ENCODE measurements around the gene MAFF.

Gene MAFF

GRCh38 chr22:38207898-38208432 is 6.2 kb downstream of the MAFF start:
- no peak overlapping the region for H3K9ac ChIP-seq (ENCODE audit: low read length)
- H4K8ac ChIP-seq (ENCODE audit: low read depth, low read length) = no peak overlapping the region
- H3K27ac ChIP-seq (ENCODE audit: low read depth, low read length) = no peak overlapping the region
- WGBS (ENCODE audit: extremely low coverage, insufficient coverage, insufficient read length) = no CpG with 5 or more reads among the region's 7 CpGs
- no peak overlapping the region for H2BK12ac ChIP-seq (ENCODE audit: low read length)
- peaks cover 5% of the 10 kb centered on the region for H3K79me2 ChIP-seq (ENCODE audit: control insufficient read depth, insufficient read depth, low read length, poor library complexity)
- no peaks in the 10 kb centered on the region for H3K9me3 ChIP-seq (ENCODE audit: insufficient read depth, low read depth, low read length)
- H3K4me3 ChIP-seq (ENCODE audit: low read depth, low read length) = no peak overlapping the region
- H2AFZ ChIP-seq (ENCODE audit: insufficient read depth, low read length, poor library complexity) = no peak overlapping the region
- no peak overlapping the region for H2BK5ac ChIP-seq (ENCODE audit: low read depth, low read length, poor library complexity)
- H3K4ac ChIP-seq (ENCODE audit: low read depth, low read length) = no peak overlapping the region
- no peak overlapping the region for H4K91ac ChIP-seq (ENCODE audit: low read depth, low read length)
- no peak overlapping the region for H3K23ac ChIP-seq (ENCODE audit: low read length)
- H3K36me3 ChIP-seq (ENCODE audit: control insufficient read depth in 1 of 2, insufficient read depth in 2 of 2, low read length in 2 of 2) = peaks cover 2 to 12% of the 10 kb centered on the region in 2 experiments
- H3K79me1 ChIP-seq (ENCODE audit: low read length) = peaks cover 3% of the 10 kb centered on the region
- H4K12ac ChIP-seq (ENCODE audit: low read depth, low read length) = no peak overlapping the region
- no peak overlapping the region for H2AK5ac ChIP-seq (ENCODE audit: low read length)
- H3K4me2 ChIP-seq (ENCODE audit: low read length) = no peak overlapping the region
- peaks cover 7% of the 10 kb centered on the region in 2 experiments for H3K4me1 ChIP-seq (ENCODE audit: control insufficient read depth in 1 of 2, insufficient read depth in 2 of 2, low read length in 2 of 2)
- no peak overlapping the region for H2BK120ac ChIP-seq (ENCODE audit: insufficient read depth, low read length, poor library complexity)
- peak in 1 of 2 donors; percentile 2 for DNase-seq
- no peak overlapping the region for H3K14ac ChIP-seq (ENCODE audit: low read length)
- H3K18ac ChIP-seq (ENCODE audit: low read length) = no peak overlapping the region
- H3K27me3 ChIP-seq (ENCODE audit: insufficient read depth, low read length) = no peaks in the 10 kb centered on the region

GRCh38 chr22:38208551-38208968 is 6.8 kb downstream of the MAFF start:
- Histone ChIP-seq H3K18ac (ENCODE audit: low read length) (no peak overlapping the region), H2BK120ac (ENCODE audit: insufficient read depth, low read length, poor library complexity) (no peak overlapping the region), H2AK5ac (ENCODE audit: low read length) (no peak overlapping the region), H3K14ac (ENCODE audit: low read length) (no peak overlapping the region), H2BK5ac (ENCODE audit: low read depth, low read length, poor library complexity) (no peak overlapping the region), H3K4ac (ENCODE audit: low read depth, low read length) (no peak overlapping the region), H3K27ac (ENCODE audit: low read depth, low read length) (no peak overlapping the region), H3K4me1 (ENCODE audit: control insufficient read depth in 1 of 2, insufficient read depth in 2 of 2, low read length in 2 of 2) (peaks cover 2 to 3% of the 10 kb centered on the region in 2 experiments), H3K4me2 (ENCODE audit: low read length) (no peak overlapping the region), H2AFZ (ENCODE audit: insufficient read depth, low read length, poor library complexity) (peak overlapping the region; percentile 30), H4K8ac (ENCODE audit: low read depth, low read length) (no peak overlapping the region), H3K36me3 (ENCODE audit: control insufficient read depth in 1 of 2, insufficient read depth in 2 of 2, low read length in 2 of 2) (peaks cover 2 to 12% of the 10 kb centered on the region in 2 experiments), H2BK12ac (ENCODE audit: low read length) (no peak overlapping the region), H3K9ac (ENCODE audit: low read length) (no peak overlapping the region), H3K79me2 (ENCODE audit: control insufficient read depth, insufficient read depth, low read length, poor library complexity) (peaks cover 3% of the 10 kb centered on the region), H3K79me1 (ENCODE audit: low read length) (no peaks in the 10 kb centered on the region), H3K9me3 (ENCODE audit: insufficient read depth, low read depth, low read length) (no peaks in the 10 kb centered on the region), H4K91ac (ENCODE audit: low read depth, low read length) (no peak overlapping the region), H4K12ac (ENCODE audit: low read depth, low read length) (no peak overlapping the region), H3K4me3 (ENCODE audit: low read depth, low read length) (no peak overlapping the region), H3K23ac (ENCODE audit: low read length) (no peak overlapping the region), H3K27me3 (ENCODE audit: insufficient read depth, low read length) (no peaks in the 10 kb centered on the region)
- no CpG with 5 or more reads among the region's 6 CpGs for WGBS (ENCODE audit: extremely low coverage, insufficient coverage, insufficient read length)
- no peak for DNase-seq

GRCh38 chr22:38211556-38211955 is 9.8 kb downstream of the MAFF start:
- no peak overlapping the region for H4K8ac ChIP-seq (ENCODE audit: low read depth, low read length)
- H2BK5ac ChIP-seq (ENCODE audit: low read depth, low read length, poor library complexity) = no peak overlapping the region
- H3K23ac ChIP-seq (ENCODE audit: low read length) = no peak overlapping the region
- H3K4ac ChIP-seq (ENCODE audit: low read depth, low read length) = no peak overlapping the region
- no peak overlapping the region for H2AK5ac ChIP-seq (ENCODE audit: low read length)
- peaks cover 10 to 12% of the 10 kb centered on the region in 2 experiments for H3K36me3 ChIP-seq (ENCODE audit: control insufficient read depth in 1 of 2, insufficient read depth in 2 of 2, low read length in 2 of 2)
- no peak overlapping the region for H2AFZ ChIP-seq (ENCODE audit: insufficient read depth, low read length, poor library complexity)
- H3K4me1 ChIP-seq (ENCODE audit: control insufficient read depth in 1 of 2, insufficient read depth in 2 of 2, low read length in 2 of 2) = peaks cover 8 to 10% of the 10 kb centered on the region in 2 experiments
- no peak overlapping the region for H4K91ac ChIP-seq (ENCODE audit: low read depth, low read length)
- H3K4me3 ChIP-seq (ENCODE audit: low read depth, low read length) = no peak overlapping the region
- H3K27me3 ChIP-seq (ENCODE audit: insufficient read depth, low read length) = no peaks in the 10 kb centered on the region
- H2BK12ac ChIP-seq (ENCODE audit: low read length) = no peak overlapping the region
- no peak overlapping the region for H3K18ac ChIP-seq (ENCODE audit: low read length)
- peaks cover 2% of the 10 kb centered on the region for H3K79me2 ChIP-seq (ENCODE audit: control insufficient read depth, insufficient read depth, low read length, poor library complexity)
- H3K14ac ChIP-seq (ENCODE audit: low read length) = no peak overlapping the region
- H3K9ac ChIP-seq (ENCODE audit: low read length) = no peak overlapping the region
- peak in 1 of 2 donors; percentile 32 for DNase-seq
- H3K4me2 ChIP-seq (ENCODE audit: low read length) = no peak overlapping the region
- no peak overlapping the region for H3K27ac ChIP-seq (ENCODE audit: low read depth, low read length)
- no peak overlapping the region for H2BK120ac ChIP-seq (ENCODE audit: insufficient read depth, low read length, poor library complexity)
- no peaks in the 10 kb centered on the region for H3K79me1 ChIP-seq (ENCODE audit: low read length)
- H4K12ac ChIP-seq (ENCODE audit: low read depth, low read length) = no peak overlapping the region
- H3K9me3 ChIP-seq (ENCODE audit: insufficient read depth, low read depth, low read length) = no peaks in the 10 kb centered on the region
- WGBS (ENCODE audit: extremely low coverage, insufficient coverage, insufficient read length) = no CpG with 5 or more reads among the region's 7 CpGs

GRCh38 chr22:38212442-38212841 is 10.6 kb downstream of the MAFF start:
- Histone ChIP-seq H3K4me2 (ENCODE audit: low read length) (no peak overlapping the region), H3K14ac (ENCODE audit: low read length) (no peak overlapping the region), H2BK120ac (ENCODE audit: insufficient read depth, low read length, poor library complexity) (no peak overlapping the region), H3K9me3 (ENCODE audit: insufficient read depth, low read depth, low read length) (no peaks in the 10 kb centered on the region), H3K79me2 (ENCODE audit: control insufficient read depth, insufficient read depth, low read length, poor library complexity) (peaks cover 2% of the 10 kb centered on the region), H3K4ac (ENCODE audit: low read depth, low read length) (no peak overlapping the region), H2AK5ac (ENCODE audit: low read length) (no peak overlapping the region), H3K36me3 (ENCODE audit: control insufficient read depth in 1 of 2, insufficient read depth in 2 of 2, low read length in 2 of 2) (peaks cover 10 to 12% of the 10 kb centered on the region in 2 experiments), H3K4me1 (ENCODE audit: control insufficient read depth in 1 of 2, insufficient read depth in 2 of 2, low read length in 2 of 2) (peaks cover 8 to 10% of the 10 kb centered on the region in 2 experiments), H2AFZ (ENCODE audit: insufficient read depth, low read length, poor library complexity) (no peak overlapping the region), H4K8ac (ENCODE audit: low read depth, low read length) (no peak overlapping the region), H3K27ac (ENCODE audit: low read depth, low read length) (no peak overlapping the region), H3K4me3 (ENCODE audit: low read depth, low read length) (no peak overlapping the region), H4K91ac (ENCODE audit: low read depth, low read length) (no peak overlapping the region), H2BK12ac (ENCODE audit: low read length) (no peak overlapping the region), H3K79me1 (ENCODE audit: low read length) (no peaks in the 10 kb centered on the region), H3K27me3 (ENCODE audit: insufficient read depth, low read length) (no peaks in the 10 kb centered on the region), H3K23ac (ENCODE audit: low read length) (no peak overlapping the region), H3K18ac (ENCODE audit: low read length) (no peak overlapping the region), H2BK5ac (ENCODE audit: low read depth, low read length, poor library complexity) (no peak overlapping the region), H4K12ac (ENCODE audit: low read depth, low read length) (no peak overlapping the region), H3K9ac (ENCODE audit: low read length) (no peak overlapping the region)
- no CpG with 5 or more reads among the region's 2 CpGs for WGBS (ENCODE audit: extremely low coverage, insufficient coverage, insufficient read length)
- DNase-seq = peak in 1 of 2 donors; percentile 13
